Esophagus (tissue), 2 donors: Measurements from ENCODE around the gene SDF4. TPM values are rescaled to one million over a fixed set of nuclear protein-coding genes. Genes with fewer than 3 reads are reported as not detected.

Experiments
- H3K27ac ChIP-seq, 2 donors: one replicate each; pipeline ENCODE4 v1.5.1; 2013; ENCODE audit warnings: low read depth in 2 of 2, mild to moderate bottlenecking in 2 of 2, inconsistent platforms in 1 of 2, low read length in 1 of 2, moderate library complexity in 1 of 2
- H3K27me3 ChIP-seq, 2 donors: one replicate each; pipeline ENCODE4 v1.6.1; 2013; ENCODE audit warnings: low read length in 2 of 2, control low read depth in 1 of 2, mild to moderate bottlenecking in 1 of 2; ENCODE audit not compliant: insufficient read depth in 2 of 2, control insufficient read depth in 1 of 2
- H3K36me3 ChIP-seq, 2 donors: one replicate each; pipeline ENCODE4 v1.6.1; 2013; ENCODE audit warnings: low read length in 1 of 2; ENCODE audit not compliant: control insufficient read depth in 2 of 2, insufficient read depth in 2 of 2
- H3K4me1 ChIP-seq, 2 donors: one replicate each; pipeline ENCODE4 v1.6.1; 2013; ENCODE audit warnings: low read length in 1 of 2; ENCODE audit not compliant: control insufficient read depth in 2 of 2, insufficient read depth in 2 of 2
- H3K4me3 ChIP-seq, 2 donors: one replicate each; pipeline ENCODE4 v1.5.1; 2013; ENCODE audit warnings: low read length in 2 of 2, mild to moderate bottlenecking in 2 of 2, low read depth in 1 of 2, moderate library complexity in 1 of 2
- H3K9me3 ChIP-seq, 2 donors: one replicate each; pipeline ENCODE4 v1.6.1; 2013; ENCODE audit warnings: mild to moderate bottlenecking in 2 of 2, low read depth in 1 of 2, low read length in 1 of 2, moderate library complexity in 1 of 2; ENCODE audit not compliant: control insufficient read depth in 2 of 2, insufficient read depth in 1 of 2
- WGBS, 2 donors: extraction: QIAGEN DNeasy Blood & Tissue Kit; methylation state at CpG; one replicate each; pipeline ENCODE4 v1.1.7; 2013; 5-methylcytosine and 5-hydroxymethylcytosine counted together
- polyA plus RNA-seq, 2 donors: library from polyadenylated mRNA; stranded (reverse); fragments of 200-250 nt; gene quantifications; one replicate each; pipeline ENCODE4 v1.2.3, GENCODE V29; 2013
- donor health status: healthy with polysubstance abuse.
- donor health status: Bipolar disorder and iron deficiency.

SDF4 gene
- polyA plus RNA-seq, 2 donors, result 43.9 to 68.0 TPM

- peaks cover 13 to 45% of the 10 kb centered on the region in 2 donors for H3K36me3 ChIP-seq
- H3K4me3 ChIP-seq, result no peak overlapping the region
- H3K4me1 ChIP-seq, result peaks cover 0 to 6% of the 10 kb centered on the region in 2 donors
- 86 to 89% methylated on average over 26 of the region's 26 CpGs for WGBS, 2 donors
- H3K27ac ChIP-seq, result no peak overlapping the region
- H3K9me3 ChIP-seq, result no peaks in the 10 kb centered on the region
- no peaks in the 10 kb centered on the region for H3K27me3 ChIP-seq
These were observed 28.3 kb upstream of the SDF4 start for GRCh38 chr1:1259951-1260600.

GRCh38 chr1:1259540-1259939 lies 27.7 kb upstream of the SDF4 start:
- no peaks in the 10 kb centered on the region for H3K9me3 ChIP-seq
- H3K27me3 ChIP-seq, result no peaks in the 10 kb centered on the region
- 95% methylated on average over 18 of the region's 18 CpGs for WGBS, 2 donors
- peaks cover 13 to 46% of the 10 kb centered on the region in 2 donors for H3K36me3 ChIP-seq
- no peak overlapping the region for H3K4me3 ChIP-seq
- H3K27ac ChIP-seq, result no peak overlapping the region
- peaks cover 0 to 6% of the 10 kb centered on the region in 2 donors for H3K4me1 ChIP-seq

DNA sequence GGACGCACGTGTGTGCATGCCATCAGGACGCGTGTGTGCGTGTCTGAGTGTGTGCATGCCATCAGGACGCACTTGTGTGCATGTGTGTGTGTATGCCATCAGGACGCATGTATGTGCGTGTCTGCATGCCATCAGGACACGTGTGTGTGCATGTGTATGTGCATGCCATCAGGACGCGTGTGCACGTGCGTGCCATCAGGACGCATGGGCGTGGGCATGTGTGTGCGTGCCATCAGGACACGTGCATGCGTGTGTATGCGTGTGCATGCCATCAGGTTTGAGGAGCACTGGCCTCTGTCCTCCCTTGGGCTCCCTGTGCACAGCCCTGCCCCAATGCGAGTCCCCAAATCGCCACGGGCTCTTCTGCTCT lies 27.3 kb upstream of the SDF4 start:
- Histone ChIP-seq H3K4me1 (peaks cover 0 to 6% of the 10 kb centered on the region in 2 donors), H3K36me3 (peaks cover 13 to 47% of the 10 kb centered on the region in 2 donors), H3K9me3 (no peaks in the 10 kb centered on the region), H3K4me3 (no peak overlapping the region), H3K27me3 (no peaks in the 10 kb centered on the region), H3K27ac (no peak overlapping the region)
- WGBS, 2 donors, result 82 to 86% methylated on average over 22 of the region's 22 CpGs

DNA sequence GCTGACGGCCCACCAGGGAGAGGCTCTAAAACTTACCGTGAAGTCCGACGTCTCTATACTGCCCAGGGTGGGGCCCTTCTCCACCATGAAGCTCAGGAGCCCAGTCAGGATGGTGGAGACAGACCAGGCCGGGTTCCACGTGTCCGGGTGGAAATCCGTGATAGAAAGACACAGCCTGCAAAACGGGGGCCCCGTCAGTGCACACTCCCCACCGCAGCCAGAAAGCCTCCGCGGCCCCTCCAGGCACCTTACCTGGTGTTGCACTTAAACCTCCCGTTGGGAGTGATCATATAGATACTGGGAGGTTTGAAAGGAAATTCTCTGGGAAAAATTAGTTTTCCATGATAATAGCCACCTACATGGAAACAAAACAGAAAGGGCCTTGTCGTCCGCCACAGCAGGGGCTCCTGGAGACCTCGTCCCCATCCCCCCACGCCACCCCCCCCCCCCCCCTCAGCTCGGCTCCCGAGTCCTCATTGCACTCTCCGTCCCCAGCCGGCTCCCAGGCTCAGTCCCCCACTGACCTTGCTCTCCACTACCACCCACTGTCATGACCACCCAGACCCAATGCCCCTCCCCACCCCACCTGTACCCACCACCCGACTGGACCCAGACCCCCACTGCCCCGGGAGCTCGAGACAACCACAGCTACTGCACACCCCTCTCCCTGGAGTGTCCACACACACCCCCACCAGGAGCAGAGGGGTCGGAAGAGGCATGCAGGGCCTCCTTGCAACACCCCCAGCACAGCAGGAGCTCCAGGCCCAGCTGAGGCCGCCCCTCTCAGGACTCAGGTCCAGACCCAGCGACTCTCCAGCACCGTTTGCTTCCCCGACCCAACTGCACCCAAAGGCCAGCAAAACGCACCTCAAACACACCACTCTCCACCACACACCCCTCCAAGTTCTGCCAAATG lies 25.4 kb upstream of the SDF4 start:
- Histone ChIP-seq H3K4me3 (no peak overlapping the region), H3K36me3 (peaks cover 5 to 48% of the 10 kb centered on the region in 2 donors)

DNA sequence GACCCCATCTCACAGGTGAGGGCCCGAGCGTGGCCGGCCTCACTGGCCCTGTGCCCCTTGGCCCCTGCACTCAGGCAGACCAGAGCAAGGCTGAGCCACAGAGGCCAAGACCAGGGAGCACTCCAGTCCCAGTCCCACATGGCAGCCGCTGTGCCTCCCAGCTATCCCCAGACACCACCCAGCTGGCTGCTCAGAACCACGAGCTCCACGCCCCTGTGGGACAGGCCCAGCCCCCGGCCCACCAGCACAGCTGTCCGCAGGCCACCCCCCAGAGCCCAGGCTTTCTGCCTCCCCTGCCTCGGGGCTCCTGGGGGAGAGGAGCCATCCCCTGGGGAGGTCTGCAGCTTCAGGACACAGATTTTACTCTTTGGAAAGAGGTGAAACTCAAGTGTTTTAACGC lies 23.8 kb upstream of the SDF4 start:
- Histone ChIP-seq H3K9me3 (no peaks in the 10 kb centered on the region), H3K36me3 (peaks cover 3 to 43% of the 10 kb centered on the region in 2 donors), H3K27ac (no peak overlapping the region), H3K4me1 (peaks cover 0 to 8% of the 10 kb centered on the region in 2 donors), H3K27me3 (no peaks in the 10 kb centered on the region), H3K4me3 (no peak overlapping the region)
- 85 to 90% methylated on average over 10 of the region's 10 CpGs for WGBS, 2 donors

More for the DNA sequence above, 25.4 kb upstream of the SDF4 start:
- WGBS, 2 donors, result 94 to 95% methylated on average over 26 to 31 of the region's 31 CpGs
- Histone ChIP-seq H3K9me3 (no peaks in the 10 kb centered on the region), H3K4me1 (peaks cover 0 to 6% of the 10 kb centered on the region in 2 donors), H3K27ac (no peak overlapping the region), H3K27me3 (no peaks in the 10 kb centered on the region)

- H3K4me1 ChIP-seq, result peaks cover 0 to 8% of the 10 kb centered on the region in 2 donors
These were observed 23.3 kb upstream of the SDF4 start for GRCh38 chr1:1255078-1255477.

DNA sequence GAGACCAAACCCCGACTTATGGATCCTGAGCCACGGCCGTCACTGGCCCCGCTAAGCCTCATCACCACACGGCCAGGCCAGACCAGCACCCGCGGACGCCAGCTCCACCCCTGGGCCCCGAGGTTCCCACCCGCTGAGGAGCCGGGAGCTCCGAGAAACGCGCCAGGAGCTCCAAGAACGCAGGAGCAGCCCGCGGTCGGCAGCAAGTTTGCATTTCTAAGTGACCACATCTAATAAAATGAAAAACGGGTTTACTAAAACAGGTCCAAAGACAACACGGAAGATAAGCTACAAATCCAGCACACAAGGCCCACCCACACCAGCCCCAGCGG lies 22.8 kb upstream of the SDF4 start:
- WGBS, 2 donors, result 87% methylated on average over 21 of the region's 21 CpGs
- Histone ChIP-seq H3K27ac (no peak overlapping the region), H3K4me3 (no peak overlapping the region), H3K4me1 (peaks cover 0 to 8% of the 10 kb centered on the region in 2 donors), H3K9me3 (no peaks in the 10 kb centered on the region), H3K36me3 (peaks cover 0 to 39% of the 10 kb centered on the region in 2 donors), H3K27me3 (no peaks in the 10 kb centered on the region)

More at GRCh38 chr1:1255078-1255477, 23.3 kb upstream of the SDF4 start:
- Histone ChIP-seq H3K9me3 (no peaks in the 10 kb centered on the region), H3K27ac (no peak overlapping the region), H3K36me3 (peaks cover 0 to 39% of the 10 kb centered on the region in 2 donors), H3K27me3 (no peaks in the 10 kb centered on the region), H3K4me3 (no peak overlapping the region)
- WGBS, 2 donors, result 94 to 95% methylated on average over 26 of the region's 26 CpGs

- peaks cover 0 to 7% of the 10 kb centered on the region in 2 donors for H3K4me1 ChIP-seq
- no peaks in the 10 kb centered on the region for H3K27me3 ChIP-seq
- no peaks in the 10 kb centered on the region for H3K9me3 ChIP-seq
- WGBS, 2 donors, result 94 to 95% methylated on average over 47 to 50 of the region's 50 CpGs
- peaks cover 0 to 37% of the 10 kb centered on the region in 2 donors for H3K36me3 ChIP-seq
- H3K4me3 ChIP-seq, result no peak overlapping the region
- no peak overlapping the region for H3K27ac ChIP-seq
These were observed 22.3 kb upstream of the SDF4 start for GRCh38 chr1:1253972-1254666.

- 83 to 88% methylated on average over 12 of the region's 12 CpGs for WGBS, 2 donors
- no peaks in the 10 kb centered on the region for H3K27me3 ChIP-seq
- H3K36me3 ChIP-seq, result peaks cover 0 to 33% of the 10 kb centered on the region in 2 donors
- H3K9me3 ChIP-seq, result no peaks in the 10 kb centered on the region
- H3K4me3 ChIP-seq, result no peak overlapping the region
- peaks cover 0 to 3% of the 10 kb centered on the region in 2 donors for H3K4me1 ChIP-seq
- H3K27ac ChIP-seq, result no peak overlapping the region
These were observed 21.5 kb upstream of the SDF4 start for GRCh38 chr1:1253314-1253713.
